DMS153 (cell line): Measurements from ENCODE around the gene TDG.
"Not testable (repeated sequence)": the region's sequence is repeated elsewhere in the genome, so short reads cannot be mapped to it uniquely, and the experiment has no call there.

Experiments used
- DNase-seq: peaks from one replicate; lab custom pipeline; 2025; lab: John Stamatoyannopoulos, UW

Gene TDG

DNA sequence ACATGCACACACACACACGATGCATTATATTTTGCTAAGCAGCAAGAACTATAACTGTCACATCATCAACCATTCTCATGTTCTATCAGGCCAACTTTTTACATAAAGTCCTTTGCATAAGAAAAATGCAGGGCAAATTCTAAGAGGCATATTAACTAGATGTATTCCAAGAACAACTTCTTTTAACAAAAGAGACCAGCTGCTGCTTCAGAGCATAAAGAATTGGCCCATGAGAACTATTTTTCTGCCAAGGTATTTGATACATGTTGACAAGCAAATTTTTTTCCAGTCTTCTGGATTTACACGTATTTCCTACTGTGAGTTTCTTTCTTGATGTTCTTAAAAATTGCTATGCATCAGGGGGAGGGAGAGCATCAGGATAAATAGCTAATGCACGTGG lies 57.1 kb downstream of the TDG start:
- no peak for DNase-seq

DNA sequence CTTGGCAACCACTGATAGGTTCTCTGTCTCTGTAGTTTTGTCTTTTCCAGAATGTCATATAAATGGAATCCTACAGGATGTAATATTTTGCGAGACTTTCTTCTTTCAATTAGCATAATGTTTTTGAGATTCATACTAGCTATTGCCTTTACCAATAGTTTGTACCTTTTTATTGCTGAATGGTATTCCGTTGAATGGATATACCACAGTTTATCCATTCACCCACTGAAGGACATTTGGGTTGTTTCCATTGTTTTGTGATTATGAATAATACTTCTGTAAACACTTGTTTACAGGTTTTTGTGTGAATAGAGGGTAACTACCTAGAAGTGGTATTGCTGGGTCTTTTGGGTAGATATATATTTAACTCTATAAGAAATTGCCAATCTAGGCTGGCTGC lies 58.0 kb downstream of the TDG start:
- no peak for DNase-seq

DNA sequence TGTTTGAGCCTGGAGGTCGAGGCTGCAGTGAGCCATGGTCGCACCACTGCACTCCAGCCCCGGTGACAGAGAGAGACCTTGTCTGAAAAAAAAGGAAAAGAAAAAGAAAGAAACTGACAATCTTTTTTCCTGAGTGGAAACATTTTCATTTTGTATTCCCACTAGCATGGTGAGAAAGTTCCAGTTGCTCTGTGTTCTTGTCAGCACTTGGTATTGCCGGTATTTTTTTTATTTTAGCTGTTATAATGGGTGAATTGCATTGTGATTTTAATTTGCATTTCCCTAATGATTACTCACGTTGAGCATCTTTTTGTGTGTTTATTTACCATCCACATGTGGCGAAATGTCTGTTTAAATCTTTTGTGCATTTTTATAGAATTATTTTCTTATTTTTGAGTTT lies 58.7 kb downstream of the TDG start:
- no peak for DNase-seq

DNA sequence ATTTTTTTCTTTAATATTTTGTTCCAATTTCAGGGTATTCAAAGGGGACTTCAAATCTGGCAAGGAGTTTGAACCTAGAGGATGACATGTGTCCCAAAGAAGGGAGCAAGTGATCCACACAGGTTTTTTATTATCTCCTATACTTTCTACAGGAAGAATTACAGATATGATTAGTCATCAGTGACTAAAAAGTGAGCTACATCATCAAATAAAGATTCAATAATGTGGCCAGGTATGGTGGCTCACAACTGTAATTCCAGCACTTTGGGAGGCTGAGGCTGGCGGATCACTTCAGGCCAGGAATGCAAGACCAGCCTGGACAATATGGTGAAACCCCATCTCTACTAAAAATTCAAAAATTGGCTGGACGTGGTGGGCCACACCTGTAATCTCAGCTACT lies 60.1 kb downstream of the TDG start:
- no peak for DNase-seq

DNA sequence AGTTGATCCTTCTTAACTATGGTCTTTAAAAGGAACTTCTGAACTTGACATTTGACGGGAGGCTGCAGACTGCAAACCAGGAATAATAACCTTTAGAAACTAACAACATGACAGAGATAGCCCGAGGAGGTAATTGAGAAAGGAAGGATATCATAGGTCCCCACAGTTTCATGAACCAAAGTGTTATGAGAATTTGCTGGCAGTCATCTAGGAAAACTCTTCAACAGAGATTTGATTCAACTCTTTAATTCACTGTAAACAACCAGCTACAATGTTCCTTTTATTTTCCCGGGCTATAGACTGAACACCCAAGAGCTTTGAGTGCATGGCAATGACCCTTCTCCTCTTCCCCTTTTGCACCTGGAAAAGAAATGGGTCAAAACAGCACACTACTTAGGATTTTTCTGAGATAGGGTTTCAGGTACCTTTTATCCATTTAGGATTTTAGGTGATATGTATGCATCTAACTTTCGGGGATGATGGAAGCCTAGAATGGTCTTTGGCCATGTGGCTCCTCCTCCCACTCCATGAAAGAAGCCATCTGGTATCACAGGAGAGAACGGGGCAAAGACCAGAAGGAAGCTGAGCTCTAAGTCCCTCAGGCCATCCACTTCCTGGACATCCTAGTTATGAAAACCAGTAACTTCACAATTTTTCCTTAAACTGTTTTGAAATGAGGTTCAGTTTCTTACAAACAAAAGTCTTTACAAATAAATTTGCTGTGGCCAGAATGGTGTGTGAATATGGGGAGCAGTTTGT lies 61.3 kb downstream of the TDG start:
- no peak for DNase-seq

DNA sequence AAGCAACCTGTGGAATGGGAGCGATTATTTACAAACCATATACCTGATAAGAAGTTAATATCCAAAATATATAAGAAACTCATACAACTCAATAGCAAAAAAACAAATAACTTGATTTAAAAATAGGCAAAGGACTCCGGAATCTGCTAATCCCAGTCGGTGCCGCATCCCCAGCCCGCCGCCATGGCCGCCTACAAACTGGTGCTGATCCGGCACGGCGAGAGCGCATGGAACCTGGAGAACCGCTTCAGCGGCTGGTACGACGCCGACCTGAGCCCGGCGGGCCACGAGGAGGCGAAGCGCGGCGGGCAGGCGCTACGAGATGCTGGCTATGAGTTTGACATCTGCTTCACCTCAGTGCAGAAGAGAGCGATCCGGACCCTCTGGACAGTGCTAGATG lies 64.9 kb downstream of the TDG start:
- not testable (repeated sequence) for DNase-seq

DNA sequence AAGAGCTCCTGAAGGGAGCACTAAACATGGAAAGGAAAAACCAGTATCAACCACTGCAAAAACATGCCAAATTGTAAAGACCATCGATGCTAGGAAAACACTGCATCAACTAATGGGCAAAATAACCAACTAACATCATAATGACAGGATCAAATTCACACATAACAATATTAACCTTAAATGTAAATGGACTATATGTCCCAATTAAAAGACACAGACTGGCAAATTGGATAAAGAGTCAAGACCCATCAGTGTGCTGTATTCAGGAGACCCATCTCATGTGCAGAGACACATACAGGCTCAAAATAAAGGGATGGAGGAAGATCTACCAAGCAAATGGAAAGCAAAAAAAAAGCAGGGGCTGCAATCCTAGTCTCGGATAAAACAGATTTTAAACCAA lies 70.5 kb downstream of the TDG start:
- not testable (repeated sequence) for DNase-seq
